A673 (cell line): ENCODE measurements around the gene PTH1R. TPM values are rescaled to one million over a fixed set of nuclear protein-coding genes. Genes with fewer than 3 reads are reported as not detected.

Source experiments
- BruUV-seq: library from RNA; stranded (reverse); fragments of 400-500 nt; replicated peaks from 2 replicates; lab custom pipeline; 2021; lab: Mats Ljungman, UMichigan
- CTCF ChIA-PET: fragments of 300-600 bp; sonication (Branson Sonifier 250); formaldehyde crosslinking; loops from one replicate; lab custom pipeline; 2022; ENCODE audit warnings: antibody characterized with exemption; lab: Charles Lee
- POLR2A ChIA-PET: fragments of 300-600 bp; sonication (Branson Sonifier 250); formaldehyde crosslinking; loops from one replicate; lab custom pipeline; 2022; ENCODE audit warnings: antibody characterized with exemption; ENCODE audit not compliant: low non-redundant PET; lab: Charles Lee
- DNase-seq: peaks from one replicate; pipeline ENCODE4 v3.0.0-alpha.2; 2015; ENCODE audit warnings: low spot score
- H3K27ac ChIP-seq: fragments of 200-600 bp; sonication (generic); 2 replicates; pipeline ENCODE4 v1.5.1; 2016; ENCODE audit warnings: mixed run types, low read depth, mild to moderate bottlenecking, mixed read lengths, antibody characterized with exemption, low read length; ENCODE audit not compliant: poor library complexity, severe bottlenecking
- H3K27me3 ChIP-seq: fragments of 200-600 bp; sonication (generic); replicated peaks from 2 replicates; pipeline ENCODE4 v1.6.1; 2017; ENCODE audit warnings: mixed run types, low read depth, mild to moderate bottlenecking, mixed read lengths, antibody characterized with exemption, low read length; ENCODE audit not compliant: insufficient read depth, poor library complexity
- H3K36me3 ChIP-seq: fragments of 200-600 bp; sonication (generic); 2 replicates; pipeline ENCODE4 v1.6.1; 2016; ENCODE audit warnings: mixed run types, mild to moderate bottlenecking, mixed read lengths, antibody characterized with exemption, low read length; ENCODE audit not compliant: insufficient read depth, poor library complexity, severe bottlenecking
- H3K4me1 ChIP-seq: fragments of 200-600 bp; sonication (generic); 2 replicates; pipeline ENCODE4 v1.6.1; 2017; ENCODE audit warnings: mixed run types, mild to moderate bottlenecking, mixed read lengths, antibody characterized with exemption, low read length; ENCODE audit not compliant: insufficient read depth, poor library complexity, severe bottlenecking
- H3K4me3 ChIP-seq: fragments of 200-600 bp; sonication (generic); 2 replicates; pipeline ENCODE4 v1.5.1; 2016; ENCODE audit warnings: low read depth, mixed run types, mild to moderate bottlenecking, mixed read lengths, low read length; ENCODE audit not compliant: poor library complexity, severe bottlenecking
- H3K9me3 ChIP-seq: fragments of 200-600 bp; sonication (generic); 2 replicates; pipeline ENCODE4 v1.6.1; 2016; ENCODE audit warnings: mixed run types, low read depth, mild to moderate bottlenecking, mixed read lengths, antibody characterized with exemption, low read length; ENCODE audit not compliant: poor library complexity, severe bottlenecking
- EZH2 ChIP-seq: fragments of 200-600 bp; sonication (generic); IDR thresholded peaks from 2 replicates; pipeline ENCODE4 v1.6.1; 2017; ENCODE audit warnings: borderline replicate concordance, low read depth, mild to moderate bottlenecking, mixed read lengths, antibody characterized with exemption, low read length; ENCODE audit not compliant: poor library complexity, severe bottlenecking
- intact Hi-C: fragments of 100-400 bp; cut with micrococcal nuclease; formaldehyde crosslinking; loops from one replicate; pipeline ENCODE4 v1.10.0; 2022; ENCODE audit not compliant: unreplicated experiment
- total RNA-seq: library from RNA; stranded (reverse); gene quantifications from 2 replicates; pipeline ENCODE4 v1.2.3, GENCODE V29; 2021
- TF ChIP-seq, protein P1 (sequence below): fragments of 300-800, 200-600 bp; sonication (generic); conservative IDR thresholded peaks from 2 replicates; pipeline ENCODE4 v1.5.1; 2017; ENCODE audit warnings: low read depth, mild to moderate bottlenecking, antibody characterized with exemption, low read length, moderate library complexity, mixed read lengths

Gene PTH1R
- total RNA-seq, 1 experiment from 2014 or later: 1.2 TPM

DNA sequence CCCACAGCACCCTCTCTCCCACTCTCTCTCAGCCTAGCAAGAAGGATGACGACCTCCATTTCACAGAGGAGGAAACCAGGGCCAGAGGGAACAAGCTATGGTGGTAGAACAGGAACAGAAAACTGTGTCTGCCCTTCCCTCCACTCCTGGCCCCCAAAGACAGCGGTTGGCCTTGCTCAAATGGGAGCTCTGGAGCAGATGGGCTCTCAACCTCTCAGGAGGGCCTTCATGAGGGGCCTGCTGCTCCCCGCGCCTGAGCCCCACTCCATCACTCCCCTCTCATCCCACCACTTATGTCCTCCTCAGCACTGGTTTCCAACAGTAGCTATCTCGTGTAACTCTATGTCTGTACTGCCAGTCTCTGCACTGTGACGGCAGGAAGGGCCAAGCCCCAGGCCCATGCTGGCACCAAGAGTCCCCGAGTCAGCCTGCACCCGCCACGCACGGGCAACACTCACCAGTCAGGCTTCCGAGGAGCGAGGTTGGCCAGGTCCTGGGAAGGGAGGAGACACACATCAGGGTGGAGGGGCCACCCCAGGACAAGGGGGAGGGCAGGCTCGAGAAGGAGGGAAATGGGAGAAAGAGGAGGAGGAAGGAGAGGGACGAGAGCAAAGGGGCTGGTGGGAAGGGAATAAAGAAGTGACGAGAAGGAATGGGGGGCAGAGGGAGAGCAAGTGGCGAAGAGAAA is 45.5 kb downstream of the PTH1R start:
- Histone ChIP-seq H3K27me3 (no peaks in the 10 kb centered on the region), H3K9me3 (no peaks in the 10 kb centered on the region), H3K27ac (no peak overlapping the region), H3K4me1 (no peaks in the 10 kb centered on the region), H3K36me3 (peaks cover 25% of the 10 kb centered on the region), H3K4me3 (no peak overlapping the region)
- intact Hi-C loops: loop anchor here (2.0 to 10.0 kb wide), 2 partner anchors 72 to 402 kb away; no protein-coding TSS in a partner anchor
- TF ChIP-seq EZH2: no peak
- ChIA-PET CTCF (interaction anchor here (1.2 kb wide), 1 partner anchor 13 kb away, joined by 4 read pairs; no protein-coding TSS in a partner anchor), POLR2A (no interaction called here)
- DNase-seq: no peak
- no TSS peak for BruUV-seq

DNA sequence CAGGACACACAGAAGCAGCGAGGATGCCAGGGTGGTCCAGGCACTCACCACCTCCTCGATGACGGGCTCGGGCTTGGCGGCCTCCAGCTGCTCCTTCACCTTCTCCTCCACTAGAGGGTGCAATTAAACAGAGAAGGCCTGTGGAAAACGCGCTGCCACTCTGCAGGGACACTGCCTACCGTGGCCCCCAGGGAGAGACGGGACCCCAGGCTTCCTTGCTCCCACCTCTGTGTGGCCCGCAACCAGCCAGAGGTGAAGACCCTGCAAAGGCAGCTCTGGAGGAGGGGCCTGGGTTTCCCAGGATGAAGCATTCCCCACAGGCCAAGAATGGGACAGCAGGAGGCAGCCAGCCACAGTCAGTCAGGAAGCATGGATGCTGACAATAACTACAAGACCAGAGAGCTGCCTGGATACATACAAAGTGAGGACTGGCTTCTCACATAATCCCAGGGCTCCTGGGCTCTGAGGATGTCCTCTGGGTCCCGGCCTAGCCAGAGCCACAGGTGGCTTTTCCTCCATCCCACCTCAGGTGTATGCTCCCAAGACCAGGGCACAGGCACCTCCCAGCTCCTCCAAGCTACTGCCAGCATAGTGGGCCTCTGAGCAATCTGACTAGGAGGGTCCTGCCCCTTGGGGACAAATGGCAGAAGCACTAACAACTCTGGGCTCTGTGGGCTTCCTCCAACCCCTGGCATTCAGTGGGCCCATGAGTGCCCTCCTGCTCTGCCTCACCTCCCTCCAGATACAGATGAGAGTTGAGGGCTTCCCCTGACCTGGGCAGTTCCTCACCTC is 46.2 kb downstream of the PTH1R start:
- H3K4me3 ChIP-seq: no peak overlapping the region
- H3K9me3 ChIP-seq: no peaks in the 10 kb centered on the region
- peaks cover 18% of the 10 kb centered on the region for H3K36me3 ChIP-seq
- ChIA-PET POLR2A (interaction anchor here (0.6 kb wide), 1 partner anchor 761 kb away, joined by 7 read pairs; no protein-coding TSS in a partner anchor), CTCF (interaction anchor here (1.2 kb wide), 1 partner anchor 12 kb away, joined by 4 read pairs; no protein-coding TSS in a partner anchor)
- BruUV-seq: no TSS peak
- no peaks in the 10 kb centered on the region for H3K4me1 ChIP-seq
- no peaks in the 10 kb centered on the region for H3K27me3 ChIP-seq
- intact Hi-C loops: loop anchor here (2.0 to 10.0 kb wide), 2 partner anchors 71 to 401 kb away; no protein-coding TSS in a partner anchor
- DNase-seq: peak; percentile 30
- TF ChIP-seq, protein P1, sequence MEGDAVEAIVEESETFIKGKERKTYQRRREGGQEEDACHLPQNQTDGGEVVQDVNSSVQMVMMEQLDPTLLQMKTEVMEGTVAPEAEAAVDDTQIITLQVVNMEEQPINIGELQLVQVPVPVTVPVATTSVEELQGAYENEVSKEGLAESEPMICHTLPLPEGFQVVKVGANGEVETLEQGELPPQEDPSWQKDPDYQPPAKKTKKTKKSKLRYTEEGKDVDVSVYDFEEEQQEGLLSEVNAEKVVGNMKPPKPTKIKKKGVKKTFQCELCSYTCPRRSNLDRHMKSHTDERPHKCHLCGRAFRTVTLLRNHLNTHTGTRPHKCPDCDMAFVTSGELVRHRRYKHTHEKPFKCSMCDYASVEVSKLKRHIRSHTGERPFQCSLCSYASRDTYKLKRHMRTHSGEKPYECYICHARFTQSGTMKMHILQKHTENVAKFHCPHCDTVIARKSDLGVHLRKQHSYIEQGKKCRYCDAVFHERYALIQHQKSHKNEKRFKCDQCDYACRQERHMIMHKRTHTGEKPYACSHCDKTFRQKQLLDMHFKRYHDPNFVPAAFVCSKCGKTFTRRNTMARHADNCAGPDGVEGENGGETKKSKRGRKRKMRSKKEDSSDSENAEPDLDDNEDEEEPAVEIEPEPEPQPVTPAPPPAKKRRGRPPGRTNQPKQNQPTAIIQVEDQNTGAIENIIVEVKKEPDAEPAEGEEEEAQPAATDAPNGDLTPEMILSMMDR: peak; percentile 58
- TF ChIP-seq EZH2: no peak
- no peak overlapping the region for H3K27ac ChIP-seq

DNA sequence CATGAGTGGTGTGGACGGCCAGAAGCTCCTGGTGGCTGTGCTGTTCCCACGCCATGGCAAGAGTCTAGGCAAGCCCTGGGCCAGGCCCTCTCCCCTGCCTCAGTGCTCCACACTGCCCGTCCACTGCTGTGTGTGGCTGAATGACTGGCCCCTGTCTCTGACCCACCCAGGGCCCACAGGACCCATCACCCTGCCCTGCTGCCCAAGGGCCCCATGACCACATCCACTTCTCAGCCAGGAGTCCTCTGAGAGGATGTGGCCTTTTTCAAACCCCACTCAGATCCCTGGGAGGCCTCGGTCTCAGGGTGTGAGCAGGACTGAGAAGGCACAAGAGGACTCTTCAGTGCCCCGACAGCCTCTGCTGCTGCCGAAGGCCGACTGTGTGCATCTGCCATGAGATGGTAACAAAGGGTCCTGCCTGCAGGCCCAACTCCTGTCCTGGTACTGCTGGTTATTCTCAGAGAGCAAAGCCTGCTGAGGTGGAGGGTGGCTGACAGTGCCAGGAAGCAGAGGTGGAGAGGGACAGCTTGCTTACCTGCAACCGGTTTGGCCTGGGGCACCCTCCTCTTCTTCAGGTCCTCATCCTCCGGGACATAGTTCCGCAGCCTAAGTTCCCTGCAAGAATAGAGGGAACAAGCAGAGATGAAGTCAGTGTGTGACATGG is 47.5 kb downstream of the PTH1R start:
- intact Hi-C loops: loop anchor here (10.0 kb wide), 1 partner anchor 70 kb away; no protein-coding TSS in a partner anchor
- no peak for DNase-seq
- no peak for TF ChIP-seq EZH2
- TF ChIP-seq, protein P1: no peak
- H3K27ac ChIP-seq: no peak overlapping the region
- no TSS peak for BruUV-seq
- CTCF ChIA-PET: no interaction called here
- no peaks in the 10 kb centered on the region for H3K4me1 ChIP-seq
- peaks cover 11% of the 10 kb centered on the region for H3K36me3 ChIP-seq
- no peaks in the 10 kb centered on the region for H3K27me3 ChIP-seq
- no peak overlapping the region for H3K4me3 ChIP-seq
- POLR2A ChIA-PET: no interaction called here
- H3K9me3 ChIP-seq: no peaks in the 10 kb centered on the region
